Epithelial cell of proximal tubule (primary cell): ENCODE results near the gene ANKRD27. TPM values are rescaled to one million over a fixed set of nuclear protein-coding genes. Genes with fewer than 3 reads are reported as not detected.

Experiments
- DNase-seq: peaks from one replicate; pipeline ENCODE4 v3.0.0-alpha.2; 2011; ENCODE audit warnings: low read depth
- H3K4me3 ChIP-seq: 2 replicates; pipeline ENCODE4 v1.5.1; 2011; ENCODE audit warnings: low read depth, mild to moderate bottlenecking, low read length
- total RNA-seq: library from RNA; depleted of rRNA; stranded (reverse); fragments of >200 nt; gene quantifications from 2 replicates; pipeline ENCODE4 v1.2.3, GENCODE V29; 2015
- TF ChIP-seq, protein P1 (sequence below): conservative IDR thresholded peaks from 2 replicates; pipeline ENCODE4 v1.5.1; 2012; ENCODE audit warnings: low read depth, mild to moderate bottlenecking, low read length

ANKRD27 gene
- total RNA-seq, 1 donor from 2014 or later = 18.2 TPM

DNA sequence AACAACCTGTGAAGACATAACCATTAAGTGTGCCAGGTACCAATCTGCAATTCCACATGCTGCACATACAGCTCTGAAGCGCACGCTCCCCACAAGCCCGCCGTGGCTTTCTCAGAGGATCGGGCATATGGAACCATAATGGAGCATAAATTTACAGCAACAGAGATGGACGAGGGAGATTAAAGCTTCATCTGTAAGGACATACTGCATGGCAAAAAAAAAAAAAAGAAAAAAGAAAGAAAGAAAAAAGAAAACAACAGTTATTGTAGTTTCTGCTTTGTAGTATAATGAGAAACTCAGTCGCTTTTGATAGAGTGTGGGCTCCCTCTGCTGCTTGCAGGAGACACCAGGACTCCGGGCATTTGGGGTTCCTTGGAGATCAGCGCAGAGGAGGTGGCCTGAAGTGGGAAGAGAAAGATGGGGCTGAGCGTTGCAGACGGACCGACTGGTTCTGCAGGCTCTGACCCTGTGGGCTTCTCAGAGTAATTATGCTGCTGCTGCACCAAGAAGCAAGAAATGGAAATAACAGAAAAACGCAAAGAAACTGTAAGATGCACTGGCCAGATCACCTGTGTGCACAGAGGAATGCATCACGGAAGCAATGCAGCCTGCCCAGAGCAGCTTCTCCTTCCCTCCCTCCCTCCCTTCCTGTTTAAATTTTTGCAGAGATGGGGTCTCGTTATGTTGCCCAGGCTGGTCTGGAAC, 104.7 kb downstream of the ANKRD27 start:
- no peak overlapping the region for H3K4me3 ChIP-seq
- TF ChIP-seq, protein P1, sequence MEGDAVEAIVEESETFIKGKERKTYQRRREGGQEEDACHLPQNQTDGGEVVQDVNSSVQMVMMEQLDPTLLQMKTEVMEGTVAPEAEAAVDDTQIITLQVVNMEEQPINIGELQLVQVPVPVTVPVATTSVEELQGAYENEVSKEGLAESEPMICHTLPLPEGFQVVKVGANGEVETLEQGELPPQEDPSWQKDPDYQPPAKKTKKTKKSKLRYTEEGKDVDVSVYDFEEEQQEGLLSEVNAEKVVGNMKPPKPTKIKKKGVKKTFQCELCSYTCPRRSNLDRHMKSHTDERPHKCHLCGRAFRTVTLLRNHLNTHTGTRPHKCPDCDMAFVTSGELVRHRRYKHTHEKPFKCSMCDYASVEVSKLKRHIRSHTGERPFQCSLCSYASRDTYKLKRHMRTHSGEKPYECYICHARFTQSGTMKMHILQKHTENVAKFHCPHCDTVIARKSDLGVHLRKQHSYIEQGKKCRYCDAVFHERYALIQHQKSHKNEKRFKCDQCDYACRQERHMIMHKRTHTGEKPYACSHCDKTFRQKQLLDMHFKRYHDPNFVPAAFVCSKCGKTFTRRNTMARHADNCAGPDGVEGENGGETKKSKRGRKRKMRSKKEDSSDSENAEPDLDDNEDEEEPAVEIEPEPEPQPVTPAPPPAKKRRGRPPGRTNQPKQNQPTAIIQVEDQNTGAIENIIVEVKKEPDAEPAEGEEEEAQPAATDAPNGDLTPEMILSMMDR = peak; percentile 84
- no peak for DNase-seq

DNA sequence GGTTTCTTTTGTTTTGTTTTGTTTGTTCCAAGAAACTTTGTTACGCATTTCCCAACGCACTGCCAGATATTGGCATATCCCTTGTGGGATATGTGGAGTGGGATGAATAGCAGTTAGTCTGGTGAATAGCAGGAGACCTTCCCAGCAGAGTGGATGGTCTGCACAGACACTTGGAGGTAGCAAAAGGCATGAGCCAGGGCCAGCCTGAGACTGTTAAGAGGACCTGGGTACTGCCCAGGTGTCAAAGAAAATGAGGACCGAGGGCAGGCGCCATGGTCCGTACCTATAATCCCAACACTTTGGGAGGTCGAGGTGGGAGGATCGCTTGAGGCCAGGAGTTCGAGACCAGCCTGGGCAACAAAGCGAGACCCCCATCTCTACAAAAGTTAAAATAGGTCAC, 107.5 kb downstream of the ANKRD27 start:
- DNase-seq = no peak
- TF ChIP-seq, protein P1 = no peak
- H3K4me3 ChIP-seq = no peak overlapping the region

GRCh38 chr19:32566246-32566830, 108.6 kb downstream of the ANKRD27 start:
- TF ChIP-seq, protein P1 = no peak
- no peak for DNase-seq
- H3K4me3 ChIP-seq = no peak overlapping the region

DNA sequence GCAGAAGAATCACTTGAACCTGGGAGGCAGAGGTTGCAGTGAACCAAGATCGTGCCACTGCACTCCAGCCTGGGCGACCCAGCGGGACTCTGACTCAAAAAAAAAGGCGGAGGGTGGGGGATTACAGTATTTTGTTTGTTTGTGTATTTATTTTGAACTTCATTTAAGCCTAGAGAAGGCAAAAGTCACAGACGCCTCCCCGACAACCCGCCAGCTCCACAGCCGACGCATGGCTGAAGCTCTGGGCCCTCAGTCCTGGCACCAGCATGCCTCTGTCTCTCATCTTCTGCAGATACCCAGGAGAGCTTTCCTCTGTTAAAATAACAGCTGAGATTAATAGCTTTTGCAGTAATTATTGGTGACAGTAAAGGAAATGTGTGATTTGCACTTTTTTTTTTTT, 111.2 kb downstream of the ANKRD27 start:
- TF ChIP-seq, protein P1 = no peak

DNA sequence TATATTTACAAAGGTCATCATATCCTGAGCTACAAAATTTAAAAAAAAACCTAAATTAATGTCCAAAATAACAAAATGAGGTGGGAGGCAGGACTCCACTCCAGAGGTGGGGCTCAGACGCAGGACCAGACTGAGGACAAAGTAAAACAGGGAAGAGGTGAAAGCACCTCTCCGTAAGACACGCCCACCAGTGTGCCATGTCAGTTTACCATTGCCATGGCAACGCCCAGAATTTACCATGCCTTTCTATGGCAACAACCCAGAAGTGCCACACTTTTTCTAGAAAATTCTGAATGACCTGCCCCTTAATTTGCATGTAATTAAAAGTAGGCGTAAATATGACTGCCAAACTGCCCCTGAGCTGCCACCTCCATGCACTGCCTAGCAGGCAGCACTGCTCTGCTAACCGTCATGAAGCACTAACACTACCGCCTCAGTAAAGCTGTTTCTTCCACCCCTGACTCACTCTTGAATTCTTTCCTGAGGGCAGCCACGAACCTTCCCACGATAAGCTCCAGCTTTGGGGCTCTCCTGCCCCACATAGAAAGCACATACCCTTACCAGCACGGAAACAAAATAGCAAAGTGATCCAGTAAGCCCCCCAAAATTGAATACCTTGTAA, 116.3 kb downstream of the ANKRD27 start:
- no peak for DNase-seq
- TF ChIP-seq, protein P1 = no peak
- no peak overlapping the region for H3K4me3 ChIP-seq

More for the DNA sequence above, 111.2 kb downstream of the ANKRD27 start:
- no peak overlapping the region for H3K4me3 ChIP-seq
- no peak for DNase-seq

GRCh38 chr19:32555786-32556185, 119.2 kb downstream of the ANKRD27 start:
- TF ChIP-seq, protein P1 = no peak
- no peak overlapping the region for H3K4me3 ChIP-seq
- no peak for DNase-seq
